GM20431 (cell line): ENCODE data around the gene RDX.
"Not testable (repeated sequence)": the region's sequence is repeated elsewhere in the genome, so short reads cannot be mapped to it uniquely, and the experiment has no call there.

Experiments used
- in situ Hi-C: fragments of 300-500 bp; cut with MseI, MboI; formaldehyde crosslinking; loops from one replicate; pipeline ENCODE4 v1.15.0; 2020; ENCODE audit warnings: low sequenced_read_pairs; ENCODE audit not compliant: unreplicated experiment

RDX gene

DNA sequence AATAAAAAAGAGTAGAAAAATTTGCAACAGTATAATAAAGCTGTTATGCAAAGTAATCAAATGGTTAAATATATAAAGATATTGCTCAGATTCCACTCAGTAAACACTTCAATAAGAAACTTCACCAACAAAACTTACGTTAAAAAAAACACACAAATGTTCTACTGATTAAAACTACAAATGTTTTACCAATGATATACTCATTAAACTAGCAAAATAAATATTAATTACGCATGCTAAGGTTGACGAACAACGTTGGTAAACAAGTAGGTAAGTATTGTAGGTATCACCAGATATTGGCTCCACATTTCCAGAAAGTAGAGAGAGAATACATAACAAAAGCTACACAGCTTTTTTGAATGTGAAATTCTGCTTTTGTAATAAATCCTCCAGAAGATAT lies 12.6 kb downstream of the RDX start:
- in situ Hi-C loops, result no loop called here

DNA sequence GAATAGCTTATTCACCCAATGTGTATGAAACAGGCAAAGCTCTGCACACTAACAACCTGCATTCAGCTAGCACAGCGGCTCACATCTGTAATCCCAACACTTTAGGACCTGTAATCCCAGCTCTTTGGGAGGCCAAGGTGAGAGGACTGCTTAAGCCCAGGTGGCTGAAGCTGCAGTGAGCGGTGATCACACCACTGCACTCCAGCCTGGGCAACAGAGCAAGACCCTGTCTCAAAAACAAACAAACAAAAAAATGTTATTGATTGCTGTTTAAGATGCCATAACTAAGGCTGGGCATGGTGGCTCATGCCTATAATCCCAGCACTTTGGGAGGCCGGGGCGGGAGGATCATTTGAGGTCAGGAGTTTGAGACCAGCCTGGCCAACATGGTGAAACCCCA lies 15.8 kb downstream of the RDX start:
- in situ Hi-C loops, result not testable (repeated sequence)

DNA sequence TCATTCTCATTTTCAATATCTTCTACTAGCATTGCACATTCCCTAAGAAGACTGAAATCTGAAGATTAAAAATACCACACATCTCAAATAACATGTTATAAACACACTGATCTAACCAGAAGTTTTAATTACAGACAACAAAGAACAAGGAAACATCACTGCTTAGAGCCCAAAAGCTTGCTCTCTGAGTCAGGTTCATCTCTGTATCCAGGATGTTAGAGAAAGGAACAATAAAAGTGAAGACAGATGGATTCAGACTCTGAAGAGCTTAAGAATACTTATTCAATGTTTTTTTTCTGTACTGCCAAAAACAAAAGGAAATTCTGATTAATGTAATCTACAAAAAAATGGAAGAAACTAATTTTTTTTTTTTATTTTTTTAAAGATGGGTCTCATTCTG lies 16.5 kb downstream of the RDX start:
- in situ Hi-C loops, result no loop called here

DNA sequence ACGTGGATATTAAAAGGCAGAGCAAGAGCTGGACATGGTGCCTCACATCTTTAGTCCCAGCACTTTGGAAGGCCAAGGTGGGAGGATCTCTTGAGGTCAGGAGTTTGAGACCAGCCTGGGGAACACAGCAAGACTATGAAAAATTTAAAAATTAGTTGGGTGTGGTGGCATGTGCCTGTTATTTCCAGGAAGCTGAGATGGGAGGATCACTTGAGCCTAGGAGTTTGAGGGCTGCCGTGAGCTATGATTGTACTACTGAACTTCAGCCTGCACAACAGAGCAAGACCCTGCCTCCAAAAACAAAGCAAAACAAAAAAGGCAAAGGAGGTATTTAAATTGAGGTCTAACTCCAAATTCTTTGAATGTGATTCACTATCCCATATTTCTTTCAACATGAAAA lies 23.5 kb downstream of the RDX start:
- in situ Hi-C loops, result no loop called here

DNA sequence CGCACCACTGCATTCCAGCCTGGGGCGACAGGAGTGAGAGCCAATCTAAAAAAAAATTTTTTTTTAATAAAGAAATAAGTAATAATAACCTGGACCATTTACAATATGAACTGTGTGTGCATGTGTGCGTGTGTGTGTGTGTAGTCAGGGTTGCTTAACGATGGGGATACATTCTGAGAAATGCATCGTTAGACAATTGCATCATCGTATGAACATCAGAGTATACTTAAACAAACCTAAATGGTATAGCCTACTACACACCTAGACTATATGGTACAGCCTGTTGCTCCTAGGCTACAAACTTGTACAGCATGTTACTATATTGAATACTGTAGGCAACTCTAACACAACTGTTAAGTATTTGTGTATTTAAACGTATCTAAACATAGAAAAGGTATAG lies 26.4 kb downstream of the RDX start:
- in situ Hi-C loops, result no loop called here

DNA sequence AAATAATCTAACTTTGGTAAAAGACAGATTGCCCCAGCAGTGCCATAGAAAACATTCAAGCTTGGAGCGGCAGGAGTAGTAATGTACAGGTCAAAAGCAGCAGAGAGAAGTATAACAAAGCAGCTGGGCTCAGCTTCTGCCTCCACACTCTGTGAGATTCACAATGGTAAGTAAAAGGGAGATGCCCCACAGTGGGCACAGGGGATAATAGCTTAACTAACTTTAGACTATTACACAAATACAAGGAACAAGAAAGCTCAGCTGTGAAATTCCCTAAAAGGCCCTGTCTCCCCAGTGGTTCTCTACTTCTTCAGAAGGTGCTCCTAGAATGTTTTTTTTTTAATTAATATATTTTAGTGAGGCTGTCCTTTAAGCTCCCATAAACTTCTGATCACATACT lies 28.0 kb downstream of the RDX start:
- in situ Hi-C loops, result no loop called here

DNA sequence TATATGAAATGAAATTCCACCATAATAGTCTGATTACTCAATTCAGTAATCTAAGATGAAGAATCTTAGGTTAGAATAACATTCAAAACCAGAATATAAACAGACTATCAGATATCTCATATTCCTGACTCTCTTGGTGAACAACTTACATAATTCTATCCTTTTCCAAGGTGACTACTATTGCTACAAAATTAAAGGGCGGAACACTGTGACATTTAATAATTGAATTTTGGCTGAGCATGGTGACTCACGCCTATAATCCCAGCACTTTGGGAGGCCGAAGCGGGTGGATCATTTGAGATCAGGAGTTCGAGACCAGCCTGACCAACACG lies 34.4 kb downstream of the RDX start:
- in situ Hi-C loops, result no loop called here

DNA sequence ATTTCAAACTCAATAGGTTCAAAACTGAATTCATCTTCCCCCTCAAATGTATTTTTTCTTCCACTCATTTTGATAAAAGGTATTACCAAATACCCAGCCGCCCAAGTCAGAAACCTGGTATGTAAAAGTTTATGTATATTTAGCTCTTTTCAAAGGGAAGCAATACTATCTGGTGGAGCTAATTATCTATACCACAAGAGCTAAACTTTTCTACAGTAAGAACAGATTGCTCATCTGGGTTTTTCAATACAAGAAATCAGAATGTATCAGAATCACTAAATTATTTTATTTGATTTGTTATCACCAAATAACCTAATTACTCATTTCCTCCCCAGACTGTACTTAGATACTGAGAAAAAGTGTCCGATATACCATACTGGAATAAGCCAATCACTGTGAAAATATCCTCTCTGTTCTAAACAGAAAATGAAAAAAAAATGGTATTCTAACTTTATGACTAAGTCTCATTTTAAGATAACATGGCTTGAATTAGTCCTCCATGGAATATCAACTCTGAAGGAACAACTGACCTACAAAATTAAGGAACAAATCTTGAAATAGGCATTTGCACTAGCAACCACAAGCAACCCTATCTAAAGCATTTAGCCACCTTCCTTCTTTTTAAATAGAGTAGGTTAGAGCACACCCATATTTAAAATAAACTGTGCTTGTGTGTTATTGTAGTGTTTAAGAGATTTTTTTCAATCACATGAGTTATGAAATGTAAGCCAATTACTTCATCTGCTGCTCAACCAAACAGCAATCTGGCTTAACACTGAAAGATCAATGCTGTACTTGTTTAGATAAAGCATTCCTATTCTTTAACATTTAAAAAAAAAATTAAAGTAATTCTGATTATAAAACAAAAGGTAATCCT lies 35.0 kb downstream of the RDX start:
- in situ Hi-C loops, result no loop called here

DNA sequence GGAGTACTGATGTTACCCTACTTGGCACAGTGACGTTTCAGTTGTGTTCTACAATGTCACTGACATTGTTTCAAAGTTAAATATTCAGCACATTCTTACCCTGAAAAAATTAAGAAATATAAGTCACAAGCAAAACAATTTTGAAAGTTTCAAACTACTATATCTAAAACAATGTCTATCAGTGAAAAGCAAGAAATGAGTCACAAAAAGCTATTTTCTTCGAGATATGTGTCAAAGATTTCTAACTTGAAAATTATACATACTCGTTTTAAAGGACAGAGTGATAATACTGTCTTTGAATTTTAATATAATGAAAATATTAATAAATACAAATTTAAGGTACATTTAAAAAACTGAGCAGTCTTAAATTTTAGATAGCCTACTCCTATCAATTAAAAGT lies 42.9 kb downstream of the RDX start:
- in situ Hi-C loops, result no loop called here

DNA sequence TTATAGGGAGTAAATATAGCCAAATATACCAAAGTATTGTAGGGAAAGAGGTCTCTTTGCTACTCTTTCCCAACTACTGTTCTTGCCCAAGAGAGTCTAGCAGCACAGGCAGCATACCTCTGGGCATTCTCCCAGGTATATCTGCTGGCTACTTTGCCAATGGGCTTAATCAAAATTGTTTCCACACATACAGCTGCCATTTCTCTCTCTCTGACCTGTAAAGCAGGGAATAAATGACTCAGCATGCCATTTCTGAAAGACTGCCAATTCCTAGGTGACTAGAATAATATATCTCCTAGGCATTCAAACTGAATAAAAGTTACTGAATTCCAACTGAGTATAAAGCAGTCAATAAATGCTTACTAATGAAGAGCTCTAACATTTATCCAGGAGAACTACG lies 44.6 kb downstream of the RDX start:
- in situ Hi-C loops, result no loop called here

DNA sequence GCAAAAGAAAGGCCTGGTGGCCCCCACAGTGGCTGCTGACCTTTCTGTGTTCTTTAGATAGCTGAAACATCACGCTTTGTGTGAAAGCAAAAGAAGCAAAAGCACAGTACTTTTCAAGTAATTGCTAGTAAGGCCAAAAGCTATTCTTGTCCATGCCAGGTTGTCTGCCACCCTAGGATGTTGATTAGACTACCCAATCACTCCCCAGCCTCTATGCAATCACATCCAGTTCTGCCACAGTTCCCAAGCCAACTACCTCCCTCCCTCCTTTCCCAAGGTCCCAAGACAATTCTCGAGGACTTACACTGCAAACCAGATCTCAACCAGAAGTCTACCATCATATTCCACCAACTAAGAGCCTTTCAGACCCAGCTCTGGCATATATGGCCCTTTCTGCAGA lies 46.2 kb downstream of the RDX start:
- in situ Hi-C loops, result no loop called here

DNA sequence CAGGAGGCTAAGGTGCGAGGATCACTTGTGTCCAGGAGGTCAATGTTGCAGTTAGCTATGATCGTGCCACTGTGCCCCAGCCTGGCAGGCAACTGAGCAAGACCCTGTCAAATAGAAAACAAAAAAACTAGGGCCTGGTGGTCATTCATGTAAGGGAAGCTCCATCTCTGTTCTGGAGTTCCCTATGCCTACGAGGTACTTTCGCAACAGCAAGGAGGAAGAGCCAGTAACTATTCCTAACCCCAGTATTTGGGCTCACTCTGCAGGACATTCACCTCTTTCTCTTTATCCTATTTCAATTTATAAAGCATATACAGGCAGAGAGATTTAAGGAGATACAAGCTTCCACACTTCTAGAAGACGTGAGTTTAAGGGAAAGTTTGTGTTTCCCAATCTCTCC lies 46.6 kb downstream of the RDX start:
- in situ Hi-C loops, result no loop called here

DNA sequence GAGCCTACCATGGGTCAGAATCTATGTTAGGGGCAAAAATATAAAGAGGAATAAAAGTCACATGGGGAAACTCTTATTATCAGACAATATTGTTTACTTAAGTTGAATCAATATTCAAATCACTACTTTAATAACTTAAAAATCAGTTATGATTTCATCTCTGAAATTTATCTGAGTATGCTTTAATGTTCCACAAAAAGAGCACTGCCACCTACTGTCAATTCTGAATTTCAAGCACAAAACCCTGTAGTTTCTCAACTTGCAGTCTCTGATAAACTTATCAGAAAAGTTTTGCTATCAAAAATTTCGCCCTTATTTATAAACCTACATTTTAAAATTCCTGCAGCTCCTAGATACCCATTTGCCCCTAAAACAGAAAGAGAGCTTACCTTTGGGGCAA lies 47.3 kb downstream of the RDX start:
- in situ Hi-C loops, result no loop called here

DNA sequence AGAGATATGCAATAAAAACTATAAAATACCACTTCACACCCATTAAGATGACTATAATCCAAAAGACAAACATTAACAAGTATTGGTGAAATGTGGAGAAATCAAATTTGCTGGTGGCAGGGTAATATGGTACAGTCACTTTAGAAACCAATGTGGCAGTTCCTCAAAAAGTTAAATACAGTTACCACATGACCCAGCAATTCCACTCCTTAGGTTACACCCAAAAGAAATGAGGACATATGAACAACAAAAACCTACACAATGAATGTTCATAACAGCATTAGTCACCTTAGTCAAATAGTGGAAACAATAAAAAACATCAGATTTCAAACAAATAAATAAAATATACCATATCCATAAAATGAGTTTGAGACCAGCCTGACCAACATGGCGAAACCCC lies 52.6 kb downstream of the RDX start:
- in situ Hi-C loops, result no loop called here

DNA sequence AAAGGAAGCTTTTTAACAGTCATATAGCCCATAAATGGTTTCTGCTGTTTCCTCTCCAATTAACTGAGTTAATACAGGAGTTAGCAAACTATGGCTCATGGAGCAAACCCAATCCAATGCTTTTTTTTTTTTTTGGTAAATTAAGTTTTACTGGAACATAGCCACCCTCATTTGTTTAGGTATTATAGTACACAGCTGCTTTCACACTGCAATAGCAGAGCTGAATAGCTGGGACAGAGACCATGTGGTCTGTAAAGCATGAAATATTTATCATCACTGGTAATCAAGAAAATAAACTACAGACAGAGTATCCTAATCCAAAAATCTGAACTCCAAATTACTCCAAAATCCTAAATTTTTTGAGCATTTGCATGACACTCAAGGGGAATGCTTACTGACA lies 53.7 kb downstream of the RDX start:
- in situ Hi-C loops, result no loop called here

DNA sequence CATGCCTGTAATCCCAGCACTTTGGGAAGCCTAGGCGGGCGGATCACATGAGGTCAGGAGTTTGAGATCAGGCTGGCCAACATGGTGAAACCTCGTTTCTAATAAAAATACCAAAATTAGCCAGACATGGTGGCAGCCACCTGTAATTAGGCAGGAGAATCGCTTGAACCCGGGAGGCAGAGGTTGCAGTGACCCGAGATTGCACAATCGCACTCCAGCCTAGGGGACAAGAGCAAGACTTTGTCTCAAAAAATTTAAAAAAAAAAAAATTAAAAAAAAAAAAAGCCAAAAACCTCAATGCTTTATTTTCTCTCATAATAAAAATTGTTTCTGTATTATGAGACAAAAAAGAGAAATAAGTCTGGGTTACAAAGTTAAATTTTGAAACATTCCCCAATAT lies 54.2 kb downstream of the RDX start:
- in situ Hi-C loops, result no loop called here

DNA sequence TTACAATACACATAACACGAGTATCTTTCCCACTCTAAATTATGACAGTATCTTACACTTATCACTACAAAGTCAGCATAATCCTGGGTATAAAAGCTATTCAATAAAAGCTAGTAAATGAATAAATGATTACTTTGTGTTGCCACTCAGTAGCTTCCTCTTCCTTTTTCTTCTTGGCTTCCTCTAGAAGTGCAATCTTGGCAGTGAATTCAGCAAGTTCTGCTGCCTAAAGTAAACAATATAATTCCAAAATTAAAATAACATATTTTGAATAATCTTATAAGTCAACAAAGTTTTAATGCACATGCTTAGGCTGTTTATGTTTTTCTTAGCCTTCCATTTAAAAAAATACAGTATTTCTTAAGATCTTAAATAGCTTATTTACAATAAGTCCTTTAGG lies 60.4 kb downstream of the RDX start:
- in situ Hi-C loops, result no loop called here

DNA sequence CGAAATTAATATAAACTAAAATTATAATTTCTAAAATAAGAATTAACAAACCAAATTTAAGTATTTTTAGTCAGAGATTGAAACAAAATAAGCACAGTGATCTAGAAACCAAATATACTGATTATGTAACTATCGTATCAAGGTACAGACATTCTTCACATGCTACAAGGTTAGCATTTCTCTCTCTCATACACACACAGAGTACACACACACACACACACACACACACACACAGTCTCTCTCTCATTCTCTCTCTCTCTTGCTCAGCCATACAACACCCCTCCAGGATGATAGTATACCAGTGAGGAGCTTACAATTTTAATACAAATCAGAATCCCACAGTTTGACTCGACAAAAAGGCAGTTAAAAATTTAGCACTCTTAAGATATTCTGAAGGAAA lies 66.0 kb downstream of the RDX start:
- in situ Hi-C loops, result no loop called here

DNA sequence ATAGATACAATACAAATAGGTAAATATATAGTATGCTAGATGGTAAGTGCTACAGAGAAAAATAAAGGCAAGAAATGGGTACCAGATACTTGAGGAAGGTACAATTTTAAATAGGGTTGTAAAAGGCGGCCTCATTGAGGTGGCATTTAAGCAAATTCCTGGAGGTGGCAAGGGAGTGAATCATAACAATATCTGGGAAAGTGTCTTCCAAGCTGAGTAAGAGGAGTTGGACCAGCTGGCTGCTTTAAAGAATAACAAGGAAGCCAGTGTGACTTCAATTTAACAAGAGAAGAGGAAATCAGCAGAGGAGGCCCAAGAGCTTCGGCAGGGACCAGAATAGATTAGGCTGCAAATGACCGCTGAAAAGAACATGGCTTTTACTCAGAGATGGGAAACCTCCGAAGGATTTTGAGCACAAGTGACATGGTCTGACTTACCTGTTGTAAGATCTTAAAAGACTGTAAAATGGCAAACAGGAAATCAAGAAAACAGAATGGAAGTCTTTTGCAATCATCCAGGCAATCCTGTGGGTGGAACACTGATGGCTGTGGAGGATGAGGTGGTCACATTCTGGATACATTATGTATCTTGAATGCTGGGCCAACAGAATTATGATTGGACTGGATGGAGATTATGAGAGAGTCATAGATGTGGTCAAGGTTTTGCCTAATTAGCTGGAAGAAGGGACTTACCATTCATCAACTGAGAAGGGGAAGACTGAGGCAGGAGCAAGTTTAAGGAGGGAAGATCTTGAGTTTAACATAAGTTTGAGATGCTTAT lies 77.2 kb downstream of the RDX start:
- in situ Hi-C loops, result no loop called here

DNA sequence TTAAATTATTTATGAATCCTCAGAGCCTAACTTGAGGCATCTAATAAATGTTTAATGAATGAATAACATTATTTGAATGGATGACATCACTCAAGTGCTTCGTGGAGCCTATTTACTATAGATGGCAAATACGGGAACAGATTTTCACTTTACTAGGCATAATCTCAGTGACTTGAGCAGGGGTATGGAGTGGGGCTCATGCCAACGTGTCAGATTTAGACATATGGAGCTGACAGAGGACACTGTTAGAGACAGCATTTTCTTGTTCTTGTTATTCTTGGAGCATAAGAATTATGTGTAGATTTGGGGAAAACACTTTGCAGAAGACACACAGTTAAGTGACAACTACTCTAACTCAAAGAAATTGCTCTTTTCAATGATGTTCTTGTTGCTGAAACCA lies 78.5 kb downstream of the RDX start:
- in situ Hi-C loops, result no loop called here

DNA sequence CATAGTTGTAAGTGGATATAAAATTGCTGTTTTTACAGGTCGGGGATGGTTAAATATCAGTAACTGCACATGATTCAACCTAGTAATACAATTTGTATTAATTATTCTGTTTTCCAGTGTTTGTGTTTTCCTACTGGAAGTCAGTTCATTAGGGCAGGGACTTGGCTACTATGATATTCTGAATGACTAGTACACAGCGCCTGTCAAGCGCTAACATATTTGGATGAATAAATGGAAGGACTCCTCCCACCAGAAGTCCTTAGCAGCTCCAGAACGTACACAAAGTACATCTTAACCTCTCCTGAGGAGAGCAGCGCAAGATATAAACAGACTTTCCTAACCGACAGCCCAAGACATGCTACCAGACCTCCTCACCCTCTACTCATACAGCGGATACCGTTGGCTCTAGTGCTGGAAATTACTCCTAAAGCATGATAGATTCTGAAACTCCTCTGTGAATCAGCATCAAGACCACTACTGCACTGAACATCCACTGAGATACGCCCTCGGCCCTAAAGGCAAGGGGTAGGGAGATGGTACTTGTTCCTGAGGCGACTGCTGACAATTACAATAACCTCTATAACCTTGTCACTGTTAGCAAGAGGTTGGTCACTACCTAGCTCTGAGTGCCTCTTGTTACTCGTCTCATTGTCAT lies 79.1 kb downstream of the RDX start:
- in situ Hi-C loops, result no loop called here
